ENCODE data around the gene CMKLR1. TPM values are rescaled to one million over a fixed set of nuclear protein-coding genes. Genes with fewer than 3 reads are reported as not detected.

CMKLR1 gene
- polyA plus RNA-seq, 1 donor, result 4.5 TPM

DNA sequence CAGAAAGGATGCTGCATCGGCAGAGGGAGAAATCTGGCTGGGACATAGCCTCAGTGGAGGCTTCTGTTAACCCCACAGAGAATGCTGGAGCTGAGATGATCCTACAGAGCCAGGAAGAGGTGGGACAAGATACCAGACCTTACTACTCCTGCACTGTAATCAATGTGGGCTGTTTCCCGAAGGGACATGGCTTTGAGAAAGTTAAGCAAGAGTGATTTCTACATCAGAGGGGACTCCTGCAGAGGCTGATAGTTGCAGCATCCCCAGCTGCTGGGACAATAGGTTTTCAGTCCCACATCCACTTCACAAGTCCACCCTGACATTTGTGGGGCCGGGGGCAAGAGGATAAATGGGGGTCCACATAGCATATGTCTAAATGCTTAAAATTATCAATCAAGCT is 22.5 kb upstream of the CMKLR1 start:
- DNase-seq, result no peak

DNA sequence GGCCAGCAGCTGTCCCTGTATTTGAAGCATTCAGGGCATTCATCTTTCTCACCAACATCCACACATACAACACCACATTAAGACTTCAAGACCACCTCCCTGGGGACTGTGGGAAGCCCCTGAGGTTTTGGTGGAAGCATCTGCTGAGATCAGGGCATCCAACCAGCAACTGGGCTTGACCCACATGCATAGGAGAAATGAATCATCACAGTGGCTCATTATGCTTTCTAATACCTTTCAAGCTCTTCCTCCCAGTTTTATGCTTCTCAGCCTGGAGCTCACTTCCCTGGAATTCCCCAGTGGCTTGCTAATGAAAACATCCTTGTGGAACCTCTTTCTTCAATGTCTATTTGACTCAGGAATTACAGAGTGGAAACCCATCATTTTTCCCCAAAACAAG is 21.4 kb upstream of the CMKLR1 start:
- DNase-seq, result no peak

DNA sequence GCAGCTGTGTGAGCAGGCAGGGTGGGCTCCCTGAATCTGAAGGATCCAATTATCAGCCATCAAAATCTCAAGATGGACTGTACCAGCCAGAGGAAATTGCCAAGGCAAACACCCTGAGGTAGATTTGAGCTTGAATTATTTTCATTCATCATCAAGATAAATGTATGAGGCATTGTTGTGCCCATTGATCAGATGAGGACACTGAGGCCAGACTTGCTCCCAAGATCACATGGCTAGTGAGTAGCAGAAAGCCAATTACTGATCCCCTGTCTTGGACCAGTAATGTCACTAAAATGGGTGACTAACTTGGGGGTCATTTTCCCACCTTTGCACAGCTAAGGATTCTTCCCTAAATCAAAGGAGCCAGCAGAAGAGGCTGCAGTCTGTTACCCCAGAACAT is 20.9 kb upstream of the CMKLR1 start:
- no peak for DNase-seq

GRCh38 chr12:108358580-108358965 is 19.5 kb upstream of the CMKLR1 start:
- DNase-seq, result no peak

DNA sequence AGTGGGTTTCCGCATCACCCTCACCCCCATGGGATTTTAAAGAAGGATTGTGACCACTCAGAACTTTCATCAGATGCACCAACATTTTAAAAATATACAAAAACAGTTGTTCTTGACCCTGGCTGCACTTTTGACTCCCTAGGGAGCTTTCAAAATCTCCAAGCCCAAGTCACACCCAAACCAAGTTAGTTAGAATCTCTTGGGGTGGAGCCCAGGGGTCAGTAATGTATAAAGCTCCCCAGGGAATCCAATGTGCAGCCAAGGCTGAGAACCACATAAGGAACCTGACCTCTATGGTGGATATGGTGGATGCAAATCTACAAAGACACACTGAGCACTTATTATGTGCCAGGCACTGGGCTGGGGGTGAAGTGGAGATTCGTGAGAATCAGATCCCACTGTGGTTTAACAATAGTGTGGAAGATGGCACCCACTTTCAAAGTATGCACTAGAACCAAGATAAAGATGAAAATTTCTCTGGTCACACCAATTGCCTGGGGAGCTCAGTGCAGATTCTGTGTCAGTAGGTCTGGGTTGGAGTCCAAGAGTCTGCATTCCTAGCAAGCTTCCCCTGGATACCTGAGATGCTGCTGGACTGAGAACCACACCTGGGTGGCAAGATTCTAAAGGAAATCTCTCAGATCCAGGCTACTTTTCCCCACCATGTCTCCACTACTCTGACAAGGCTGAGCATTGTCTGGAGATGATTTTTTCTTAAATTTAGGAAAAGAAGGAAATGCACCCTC is 18.9 kb upstream of the CMKLR1 start:
- no peak for DNase-seq

DNA sequence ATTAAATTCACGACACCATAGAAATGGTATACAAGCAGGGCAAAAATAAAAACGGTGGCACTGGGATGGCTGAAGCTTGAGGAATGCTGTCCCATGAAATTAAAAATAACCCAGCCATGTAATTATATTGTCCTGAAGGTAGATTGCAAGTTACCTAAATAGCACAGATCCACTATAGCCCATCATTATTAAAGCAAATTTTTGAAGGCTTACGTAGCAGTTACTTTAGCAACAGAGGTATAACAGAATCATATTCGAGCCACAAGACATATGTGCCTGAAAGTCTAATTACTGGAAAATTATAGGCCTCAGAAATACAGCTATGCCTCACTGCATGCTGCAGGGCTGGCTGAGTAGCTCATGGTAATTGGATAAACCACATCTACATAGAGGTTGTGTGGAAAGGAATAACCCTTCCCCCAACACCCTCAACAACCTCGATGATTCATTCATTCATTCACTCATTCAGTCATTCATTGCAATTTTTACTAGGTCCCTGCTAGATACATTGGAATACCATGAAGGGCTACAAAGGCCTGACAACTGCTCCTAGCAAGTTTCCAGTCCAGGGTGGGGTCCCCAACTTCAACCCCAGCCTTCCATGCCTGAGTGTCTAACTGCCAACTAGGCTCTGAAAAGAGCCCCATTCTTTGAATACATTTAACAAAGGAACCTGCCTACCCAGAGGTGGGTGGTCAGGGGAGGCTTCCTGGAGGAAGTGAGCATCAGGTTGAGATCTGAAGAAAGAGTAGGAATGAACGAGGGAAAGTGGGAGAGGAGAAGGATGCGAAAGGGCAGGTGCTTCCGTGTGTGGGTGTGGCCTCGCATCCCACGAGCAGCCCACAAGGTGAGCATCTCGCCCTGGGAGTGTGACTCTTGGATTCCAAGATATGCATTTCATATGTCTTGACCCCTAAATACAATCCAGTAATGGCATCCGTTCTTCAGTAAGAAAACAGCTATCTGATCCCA is 18.0 kb upstream of the CMKLR1 start:
- DNase-seq, result no peak

DNA sequence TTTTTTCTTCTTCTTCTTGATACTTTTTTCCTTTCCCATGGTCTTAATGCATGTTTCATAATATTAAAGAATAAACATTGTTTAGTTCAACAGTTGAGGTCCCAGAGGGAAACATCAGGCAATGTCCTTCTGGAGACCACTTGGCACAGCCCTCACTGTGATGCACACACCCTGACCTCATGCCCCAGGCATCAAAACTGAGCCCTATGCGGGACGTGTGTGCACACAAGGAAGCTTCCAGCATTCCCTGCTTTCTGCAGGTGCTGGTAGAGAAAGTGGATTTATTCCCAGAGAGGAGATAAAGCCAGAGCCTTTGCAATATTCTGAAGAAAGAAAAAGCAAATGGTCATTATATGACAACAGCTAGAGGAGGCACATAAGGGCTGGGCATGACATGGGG is 16.0 kb upstream of the CMKLR1 start:
- no peak for DNase-seq

GRCh38 chr12:108352591-108352990 is 13.5 kb upstream of the CMKLR1 start:
- DNase-seq, result no peak

DNA sequence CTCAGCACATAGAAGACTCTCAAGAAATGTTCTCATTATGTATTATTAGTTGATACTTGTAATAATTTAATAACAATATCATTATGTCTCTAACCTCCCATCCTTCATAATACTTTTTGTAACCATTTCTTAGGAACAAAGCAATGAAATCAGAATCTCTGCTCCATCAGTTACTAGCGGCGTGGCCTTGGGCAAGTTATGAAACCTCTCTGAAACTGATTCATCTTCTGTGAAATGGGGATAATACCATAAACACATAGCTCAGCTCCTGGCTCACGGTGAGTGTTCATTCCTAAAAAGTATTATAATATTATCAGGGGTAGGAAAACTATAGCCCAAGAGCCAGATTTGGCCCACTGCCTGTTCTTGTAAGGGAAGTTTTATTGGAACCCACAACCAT is 11.4 kb upstream of the CMKLR1 start:
- DNase-seq, result no peak

DNA sequence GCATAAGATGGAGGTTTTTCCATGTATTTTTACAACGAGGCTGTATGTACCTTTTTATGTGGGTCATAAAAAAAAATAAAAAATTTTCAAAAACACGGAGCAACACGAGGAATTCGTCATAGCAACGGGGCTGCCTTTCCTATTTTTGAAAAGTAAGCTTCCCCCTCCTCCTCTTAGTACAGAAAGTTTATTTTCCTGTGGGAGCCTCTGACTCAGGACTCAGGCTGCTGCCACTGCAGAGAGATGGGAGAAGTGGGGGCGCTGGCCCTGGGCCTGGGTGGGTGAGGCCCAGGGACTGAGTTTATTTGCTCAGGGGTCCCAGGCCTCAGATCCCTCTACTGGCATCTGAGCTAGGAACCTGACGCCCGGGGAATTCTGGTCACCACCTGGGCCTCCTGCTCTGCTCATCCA is 10.2 kb upstream of the CMKLR1 start:
- no peak for DNase-seq

DNA sequence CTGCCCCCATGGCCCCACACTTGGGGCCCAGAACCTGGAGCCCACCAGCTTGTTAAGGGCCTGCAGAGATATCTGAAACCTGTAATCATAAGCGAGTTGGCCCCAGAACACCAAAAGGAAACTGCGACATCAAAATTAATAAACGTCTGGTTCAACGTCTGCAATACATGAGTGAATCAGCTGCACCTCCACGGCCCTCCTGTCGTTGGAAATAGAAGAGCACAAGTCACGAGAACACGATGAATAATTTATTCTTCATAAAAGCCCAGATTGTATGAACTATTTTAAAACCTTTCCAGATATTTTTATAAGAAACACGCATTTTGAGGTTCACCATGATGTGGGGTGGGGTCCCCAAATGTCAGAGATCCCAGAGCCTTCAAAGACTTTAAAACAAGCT is 9.7 kb upstream of the CMKLR1 start:
- no peak for DNase-seq

DNA sequence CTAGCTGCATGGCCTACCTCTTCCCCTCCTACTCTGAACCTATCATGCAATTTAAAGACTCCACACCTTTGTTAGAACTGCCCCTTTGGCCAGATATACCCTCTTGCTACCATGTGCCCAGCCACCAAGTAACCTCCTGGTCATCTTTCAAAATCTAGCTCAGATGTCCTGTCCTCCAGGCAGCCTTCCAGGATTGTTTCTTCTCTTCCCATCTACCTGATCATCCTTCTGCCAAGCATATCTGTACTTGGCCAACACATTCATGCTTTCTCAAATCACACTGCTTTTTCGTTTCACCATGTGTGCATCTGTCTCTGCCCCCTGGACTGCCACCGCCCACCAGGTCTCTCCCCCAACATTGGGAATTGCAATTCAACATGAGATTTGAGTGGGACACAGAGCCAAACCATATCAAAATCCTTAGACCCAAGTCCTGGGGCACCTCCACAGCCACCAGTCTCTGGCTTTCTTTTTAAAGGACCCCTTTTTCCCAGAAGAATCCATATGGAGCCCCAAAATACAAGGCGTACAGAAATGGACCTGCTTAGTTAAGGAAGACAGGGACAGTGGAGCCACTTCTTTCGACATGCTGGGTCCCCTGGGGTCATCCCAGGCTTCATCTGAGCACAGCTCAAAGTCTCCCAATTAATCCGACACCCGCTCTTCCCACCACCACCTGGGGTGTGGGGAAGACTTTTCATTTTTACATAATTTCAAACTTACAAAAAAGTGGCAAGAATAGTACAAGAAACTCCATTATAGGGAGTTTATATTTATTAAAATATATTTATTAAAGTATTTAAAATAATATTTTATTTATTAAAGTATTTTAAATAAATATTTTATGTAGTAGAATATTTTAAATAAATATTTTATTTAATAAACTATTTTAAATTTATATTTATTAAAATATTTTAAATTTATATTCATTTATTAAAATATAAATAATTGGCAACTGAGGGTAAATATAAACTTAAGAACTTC is 7.9 kb upstream of the CMKLR1 start:
- DNase-seq, result no peak

DNA sequence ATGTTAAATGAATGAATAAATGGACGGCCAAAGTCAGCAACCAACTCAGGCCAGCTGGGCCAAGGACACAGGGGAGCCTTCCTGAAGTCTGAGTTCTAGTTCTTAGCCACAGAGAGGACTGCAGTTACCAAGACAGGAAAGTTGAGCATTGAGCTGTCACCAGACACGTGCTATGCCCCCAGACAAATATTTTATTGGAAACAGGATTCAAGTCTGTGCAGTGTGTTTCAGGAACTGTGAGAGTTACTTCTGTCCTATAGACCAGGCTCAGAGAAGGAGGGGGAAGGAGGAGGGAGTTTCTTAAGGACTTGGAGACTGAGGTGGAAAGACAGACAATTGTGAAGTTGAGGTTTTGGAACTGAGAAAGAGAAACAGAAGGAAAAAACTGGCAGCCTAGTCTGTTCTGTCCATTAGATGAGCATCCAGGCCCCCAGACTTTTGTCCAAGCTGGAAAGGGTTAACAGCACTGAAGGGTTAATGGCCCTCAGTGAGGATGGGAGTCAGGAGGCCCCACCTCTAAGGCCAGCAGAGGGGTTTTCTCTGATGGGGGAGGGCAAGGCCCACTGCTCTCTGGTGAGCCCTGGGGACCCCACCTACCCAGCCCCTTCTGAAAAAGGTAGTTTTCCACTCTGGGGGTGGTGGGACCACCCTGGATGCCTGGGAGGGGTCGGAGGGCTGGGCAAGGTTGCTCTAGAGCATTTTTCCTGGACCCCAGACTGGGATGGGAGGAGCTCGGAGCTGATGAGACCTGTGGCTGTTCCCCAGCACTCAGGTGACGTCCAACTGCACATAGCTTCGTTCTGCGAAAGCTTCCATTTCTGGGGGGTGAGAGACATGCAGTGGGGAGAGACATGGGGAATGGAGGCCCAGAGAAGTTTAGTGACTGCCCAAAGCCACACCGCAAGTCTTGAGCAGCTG is 6.9 kb upstream of the CMKLR1 start:
- no peak for DNase-seq

DNA sequence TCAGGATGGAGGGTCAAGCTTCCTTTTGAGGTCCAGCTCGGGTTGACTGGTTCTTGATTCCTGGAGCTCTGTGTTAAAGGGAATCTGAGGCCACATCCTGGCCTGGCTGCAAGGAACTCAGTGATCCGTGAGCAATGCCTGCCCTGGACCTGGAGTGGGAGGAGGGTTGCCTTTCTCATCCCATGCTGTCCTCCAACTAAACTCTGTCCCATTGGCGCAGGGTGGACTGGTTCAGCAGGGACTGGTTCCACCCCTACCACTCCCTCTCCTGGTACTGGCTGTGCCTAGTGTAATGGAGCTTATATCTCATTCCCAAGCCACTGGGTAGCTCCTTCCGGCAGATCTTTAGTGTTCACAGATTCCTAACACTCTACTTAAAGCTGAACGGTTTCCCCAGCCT is 3.9 kb upstream of the CMKLR1 start:
- no peak for DNase-seq

DNA sequence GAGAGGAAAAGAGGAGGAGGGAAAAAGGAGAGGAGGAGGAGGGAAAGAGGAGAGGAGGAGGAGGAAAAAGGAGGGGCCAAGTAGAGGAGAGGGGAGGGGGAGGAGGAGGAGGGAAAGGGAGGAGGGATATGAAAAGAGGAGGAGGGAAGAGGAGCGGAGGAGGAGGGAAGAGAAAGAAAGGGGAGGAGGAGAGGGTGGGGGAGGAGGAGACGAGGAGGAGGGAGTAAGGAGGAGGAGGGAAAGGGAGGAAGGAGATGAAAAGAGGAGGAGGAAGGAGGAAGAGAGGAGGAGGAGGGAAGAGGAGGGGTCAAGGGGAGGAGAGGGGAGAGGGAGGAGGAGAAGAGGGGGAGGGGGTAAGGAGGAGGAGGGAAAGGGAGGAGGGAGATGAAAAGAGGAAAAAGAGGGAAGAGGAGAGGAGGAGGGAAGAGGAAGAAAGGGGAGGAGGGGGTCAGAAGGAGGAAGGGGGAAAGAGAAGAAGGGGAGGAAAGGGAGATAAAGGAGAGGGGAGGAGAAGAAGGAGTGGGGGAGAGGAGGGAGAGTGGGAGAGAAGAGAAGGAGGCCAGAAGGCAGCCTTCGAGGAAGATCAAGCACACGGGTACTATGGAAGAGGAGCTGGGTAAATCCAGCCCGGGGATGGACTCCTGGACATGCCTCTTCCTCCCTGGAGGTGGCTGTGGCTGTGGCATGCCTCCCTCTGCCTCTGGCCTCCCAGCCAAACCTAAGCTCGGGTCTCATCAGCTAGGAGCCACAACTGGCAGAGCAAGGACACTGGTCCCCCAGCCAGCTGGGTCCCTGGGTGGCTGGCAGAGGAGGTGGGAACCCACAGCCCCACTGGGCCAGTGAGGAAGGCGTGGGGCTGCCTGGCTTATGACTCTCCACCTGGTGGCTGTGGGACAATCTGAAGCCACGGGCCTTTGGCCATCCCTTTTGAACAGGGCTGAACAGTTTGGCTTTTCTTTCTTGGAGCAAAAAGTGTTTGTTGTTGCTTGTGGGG is 3.0 kb upstream of the CMKLR1 start:
- no peak for DNase-seq

GRCh38 chr12:108341356-108341755 is 2.2 kb upstream of the CMKLR1 start:
- DNase-seq, result no peak

- DNase-seq, result no peak
Measured at GRCh38 chr12:108340037-108340436, 926 bp upstream of the CMKLR1 start.

DNA sequence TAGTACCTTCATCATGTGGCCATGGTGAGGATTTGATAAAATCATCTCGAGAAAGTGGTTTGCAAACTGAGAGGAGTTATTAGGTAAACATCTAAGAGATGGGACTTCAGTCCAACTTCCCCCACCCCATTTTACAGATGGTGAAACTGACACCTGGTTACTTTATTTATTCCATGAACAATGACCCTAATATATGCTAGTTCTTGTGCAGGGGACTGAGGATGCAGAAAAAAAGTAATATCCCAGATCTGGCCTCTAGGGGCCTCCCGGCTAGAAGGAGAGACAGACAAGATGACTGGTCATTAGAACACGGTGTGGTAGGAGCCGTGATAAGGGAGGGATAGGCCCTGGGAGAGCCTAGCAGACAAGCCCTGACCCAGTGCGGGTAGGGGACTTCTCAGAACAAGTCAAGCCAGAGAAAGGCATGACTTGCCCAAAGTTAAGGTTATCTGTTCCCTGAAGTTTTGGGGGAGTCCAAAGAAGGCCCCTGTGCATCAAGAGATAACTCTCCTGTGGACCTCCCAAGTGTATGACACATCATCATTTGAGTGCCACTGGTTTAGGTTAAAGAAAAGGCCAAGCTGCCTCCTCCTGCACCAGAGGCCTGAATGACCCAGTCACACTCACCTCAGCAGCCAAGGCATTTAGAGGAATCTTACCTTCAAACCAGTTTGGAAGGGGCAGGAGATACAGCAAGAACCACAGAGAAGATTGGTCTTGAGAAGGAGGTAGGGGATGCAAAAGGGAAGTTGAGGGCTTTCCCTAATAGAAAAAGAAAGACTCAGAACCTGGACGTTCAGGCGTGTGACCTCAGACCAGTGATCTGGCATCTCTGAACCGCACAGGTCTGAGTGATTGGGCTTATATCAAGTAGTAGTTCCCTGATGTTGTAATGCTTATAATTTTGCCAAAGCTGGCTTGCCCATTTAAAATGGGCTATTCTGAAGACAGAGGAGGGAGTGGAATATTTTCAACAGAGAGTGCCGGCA is 1.6 kb downstream of the CMKLR1 start:
- DNase-seq, result no peak

Data from hindlimb muscle (tissue), 1 donor.